GM18519 (cell line): ENCODE results near the gene ST6GALNAC3.
"Not testable (repeated sequence)": the region's sequence is repeated elsewhere in the genome, so short reads cannot be mapped to it uniquely, and the experiment has no call there.

ENCODE experiments used
- ATAC-seq: cut with Tn5 transposase; IDR thresholded peaks from one replicate; pipeline ENCODE4 v1.9.1; 2021; ENCODE audit warnings: mild to moderate bottlenecking, moderate library complexity; ENCODE audit not compliant: unreplicated experiment, low FRiP score

ST6GALNAC3 gene

GRCh38 chr1:76103034-76103433 is 28.5 kb downstream of the ST6GALNAC3 start:
- ATAC-seq = no peak

- no peak for ATAC-seq
Observed at GRCh38 chr1:76105372-76105771, 30.8 kb downstream of the ST6GALNAC3 start.

GRCh38 chr1:76106251-76106650 is 31.7 kb downstream of the ST6GALNAC3 start:
- no peak for ATAC-seq

- ATAC-seq = no peak
Observed at GRCh38 chr1:76106719-76107235, 32.2 kb downstream of the ST6GALNAC3 start.

GRCh38 chr1:76109404-76109803 is 34.9 kb downstream of the ST6GALNAC3 start:
- ATAC-seq = no peak

- no peak for ATAC-seq
Observed at GRCh38 chr1:76109901-76110560, 35.5 kb downstream of the ST6GALNAC3 start.

GRCh38 chr1:76110666-76111065 is 36.1 kb downstream of the ST6GALNAC3 start:
- ATAC-seq = no peak

- ATAC-seq = not testable (repeated sequence)
Observed at GRCh38 chr1:76112321-76112720, 37.8 kb downstream of the ST6GALNAC3 start.

- ATAC-seq = no peak
Observed at GRCh38 chr1:76113446-76113845, 38.9 kb downstream of the ST6GALNAC3 start.

GRCh38 chr1:76115171-76115570 is 40.6 kb downstream of the ST6GALNAC3 start:
- no peak for ATAC-seq

GRCh38 chr1:76121850-76122249 is 47.3 kb downstream of the ST6GALNAC3 start:
- ATAC-seq = no peak

- no peak for ATAC-seq
Observed at GRCh38 chr1:76122271-76122670, 47.7 kb downstream of the ST6GALNAC3 start.

- ATAC-seq = not testable (repeated sequence)
Observed at GRCh38 chr1:76123411-76124064, 49.0 kb downstream of the ST6GALNAC3 start.

GRCh38 chr1:76124196-76124595 is 49.6 kb downstream of the ST6GALNAC3 start:
- ATAC-seq = no peak

GRCh38 chr1:76125473-76126219 is 51.1 kb downstream of the ST6GALNAC3 start:
- no peak for ATAC-seq

GRCh38 chr1:76128096-76128495 is 53.5 kb downstream of the ST6GALNAC3 start:
- ATAC-seq = no peak

GRCh38 chr1:76129731-76130130 is 55.2 kb downstream of the ST6GALNAC3 start:
- no peak for ATAC-seq

GRCh38 chr1:76130992-76131391 is 56.4 kb downstream of the ST6GALNAC3 start:
- ATAC-seq = no peak

GRCh38 chr1:76133977-76134376 is 59.4 kb downstream of the ST6GALNAC3 start:
- ATAC-seq = no peak

- no peak for ATAC-seq
Observed at GRCh38 chr1:76135835-76136234, 61.3 kb downstream of the ST6GALNAC3 start.

- peak; percentile 51 for ATAC-seq
Observed at GRCh38 chr1:76136894-76137293, 62.3 kb downstream of the ST6GALNAC3 start.
